Stomach (tissue), 9 donors: Measurements from ENCODE around the gene TGFB3. TPM values are rescaled to one million over a fixed set of nuclear protein-coding genes. Genes with fewer than 3 reads are reported as not detected.

Source experiments
- DNase-seq, 2 donors: peaks; one replicate each; pipeline versions ENCODE4 v3.0.0 to v3.0.0-alpha.2; 2013 to 2019
- H3K27ac ChIP-seq, 5 donors: fragments of 200-600 bp in 4 of 5; sonication (generic) in 4 of 5; one replicate each; pipeline ENCODE4 v1.5.1; 2013 to 2019; ENCODE audit warnings: mild to moderate bottlenecking in 1 of 5, moderate library complexity in 1 of 5
- H3K27me3 ChIP-seq, 3 donors: fragments of 200-600 bp; sonication (generic); one replicate each; pipeline ENCODE4 v1.5.1; 2017 to 2019; ENCODE audit warnings: mixed run types in 1 of 3
- H3K36me3 ChIP-seq, 4 donors: fragments of 200-600 bp; sonication (generic); 1 replicate in 3 of 4; 2 replicates in 1 of 4; pipeline ENCODE4 v1.5.1; 2016 to 2019
- H3K4me1 ChIP-seq, 4 donors: fragments of 200-600 bp; sonication (generic); one replicate each; pipeline ENCODE4 v1.5.1; 2016 to 2019
- H3K4me3 ChIP-seq, 4 donors: fragments of 200-600 bp; sonication (generic) in 3 of 4; one replicate each; pipeline ENCODE4 v1.5.1; 2016 to 2019; ENCODE audit warnings: mild to moderate bottlenecking in 1 of 4
- H3K9me3 ChIP-seq, 4 donors: fragments of 200-600 bp; sonication (generic); one replicate each; pipeline ENCODE4 v1.5.1; 2016 to 2019
- EP300 ChIP-seq: sonication (generic); formaldehyde crosslinking; IDR thresholded peaks from one replicate; pipeline ENCODE4 v1.6.1; 2017; ENCODE audit warnings: antibody characterized with exemption
- POLR2A ChIP-seq, 4 donors: fragments of 450-650 bp; IDR thresholded peaks; one replicate each; pipeline ENCODE4 v1.6.1; 2016; ENCODE audit warnings: antibody characterized with exemption in 4 of 4, control low read depth in 2 of 4, mild to moderate bottlenecking in 1 of 4, moderate library complexity in 1 of 4
- POLR2AphosphoS5 ChIP-seq, 3 donors: sonication (generic); formaldehyde crosslinking; IDR thresholded peaks; one replicate each; pipeline ENCODE4 v1.6.1; 2016; ENCODE audit warnings: antibody characterized with exemption in 3 of 3
- WGBS, 5 donors: extraction: QIAGEN DNeasy Blood & Tissue Kit in 3 of 5; methylation state at CpG; one replicate each; pipeline versions ENCODE4 v1.1.5 to v1.1.7; 2013 to 2018; 5-methylcytosine and 5-hydroxymethylcytosine counted together
- intact Hi-C: fragments of 100-400 bp; cut with DNase I; formaldehyde crosslinking; loops from one replicate; pipeline ENCODE4 v1.15.1; 2023; ENCODE audit warnings: low total_unique reads
- polyA plus RNA-seq, 3 donors: library from polyadenylated mRNA; stranded (reverse); fragments of 200-250 nt; gene quantifications; one replicate each; pipeline ENCODE4 v1.2.3, GENCODE V29; 2013
- total RNA-seq, 5 donors: library from RNA; depleted of rRNA; stranded (reverse); fragments of >200 nt; gene quantifications; one replicate each; pipeline versions ENCODE4 v1.1.0 to v1.2.3, GENCODE V29; 2014 to 2016
- TF ChIP-seq, protein P1 (sequence below), 7 experiments: fragments of 450-650 bp in 4 of 7; fragments of 200-600 bp in 3 of 7; sonication (generic) in 3 of 7; IDR thresholded peaks; one replicate each; pipeline ENCODE4 v1.5.1; 2016 to 2019; ENCODE audit warnings: antibody characterized with exemption in 7 of 7, control low read depth in 2 of 7, mild to moderate bottlenecking in 1 of 7
- donor health status: healthy with polysubstance abuse.
- donor health status: Bipolar disorder and iron deficiency.
- donor health status: healthy.

The TGFB3 gene
- total and polyA plus RNA-seq, 8 donors: 2.0 to 24.6 (median 13.9) TPM; not detected in 1

DNA sequence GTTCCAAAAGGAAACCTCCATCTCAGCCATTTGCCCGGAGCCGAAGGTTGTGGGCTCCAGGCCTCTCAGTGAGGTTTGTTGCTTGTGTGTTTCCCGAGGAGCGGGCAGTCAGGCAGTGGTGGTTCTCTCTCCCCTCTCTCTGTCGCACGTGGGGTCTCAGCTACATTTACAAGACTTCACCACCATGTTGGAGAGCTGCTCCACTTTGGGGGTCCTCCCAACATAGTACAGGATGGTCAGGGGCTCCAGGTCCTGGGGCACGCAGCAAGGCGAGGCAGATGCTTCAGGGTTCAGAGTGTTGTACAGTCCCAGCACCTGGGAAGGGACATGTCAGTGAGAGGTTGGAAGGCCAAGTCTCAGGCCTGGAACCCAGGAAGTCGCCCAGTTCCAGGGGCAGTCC lies 22.8 kb downstream of the TGFB3 start:
- Histone ChIP-seq H3K9me3 (no peaks in the 10 kb centered on the region), H3K27ac (no peak overlapping the region), H3K4me3 (no peak overlapping the region), H3K4me1 (no peaks in the 10 kb centered on the region), H3K27me3 (no peaks in the 10 kb centered on the region), H3K36me3 (peaks cover 0 to 87% (median 60%) of the 10 kb centered on the region in 4 donors)
- DNase-seq: no peak
- 91 to 98% (median 96%) methylated on average over 9 of the region's 9 CpGs for WGBS, 5 donors
- TF ChIP-seq POLR2AphosphoS5 (IDR thresholded peaks at IDR 0.05) (no peak), POLR2A (IDR thresholded peaks at IDR 0.05) (no peak), EP300 (no peak)
- TF ChIP-seq, protein P1, sequence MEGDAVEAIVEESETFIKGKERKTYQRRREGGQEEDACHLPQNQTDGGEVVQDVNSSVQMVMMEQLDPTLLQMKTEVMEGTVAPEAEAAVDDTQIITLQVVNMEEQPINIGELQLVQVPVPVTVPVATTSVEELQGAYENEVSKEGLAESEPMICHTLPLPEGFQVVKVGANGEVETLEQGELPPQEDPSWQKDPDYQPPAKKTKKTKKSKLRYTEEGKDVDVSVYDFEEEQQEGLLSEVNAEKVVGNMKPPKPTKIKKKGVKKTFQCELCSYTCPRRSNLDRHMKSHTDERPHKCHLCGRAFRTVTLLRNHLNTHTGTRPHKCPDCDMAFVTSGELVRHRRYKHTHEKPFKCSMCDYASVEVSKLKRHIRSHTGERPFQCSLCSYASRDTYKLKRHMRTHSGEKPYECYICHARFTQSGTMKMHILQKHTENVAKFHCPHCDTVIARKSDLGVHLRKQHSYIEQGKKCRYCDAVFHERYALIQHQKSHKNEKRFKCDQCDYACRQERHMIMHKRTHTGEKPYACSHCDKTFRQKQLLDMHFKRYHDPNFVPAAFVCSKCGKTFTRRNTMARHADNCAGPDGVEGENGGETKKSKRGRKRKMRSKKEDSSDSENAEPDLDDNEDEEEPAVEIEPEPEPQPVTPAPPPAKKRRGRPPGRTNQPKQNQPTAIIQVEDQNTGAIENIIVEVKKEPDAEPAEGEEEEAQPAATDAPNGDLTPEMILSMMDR (IDR thresholded peaks at IDR 0.05): no peak
- intact Hi-C loops: no loop called here

DNA sequence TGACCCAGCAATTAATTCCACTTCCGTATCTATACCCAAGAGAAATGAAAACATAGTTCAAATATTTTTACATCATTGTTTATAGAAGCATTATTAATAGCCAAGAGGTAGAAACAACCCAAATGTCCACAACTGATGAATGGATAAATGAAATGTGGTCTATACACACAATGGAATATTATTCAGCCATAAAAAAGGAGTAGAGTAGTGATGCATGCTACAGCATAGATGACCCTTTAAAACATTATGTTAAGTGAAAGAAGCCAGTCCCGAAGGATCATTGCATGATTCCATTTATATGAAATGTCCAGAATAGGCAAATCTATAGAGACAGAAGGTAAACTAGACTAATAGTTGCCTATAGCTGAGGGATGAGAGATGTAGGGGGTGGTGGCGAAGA lies 29.3 kb downstream of the TGFB3 start:
- no peak for DNase-seq
- Histone ChIP-seq H3K27me3 (no peaks in the 10 kb centered on the region), H3K4me3 (no peak overlapping the region), H3K27ac (no peak overlapping the region), H3K9me3 (no peaks in the 10 kb centered on the region), H3K36me3 (peaks cover 0 to 22% (median 2%) of the 10 kb centered on the region in 4 donors), H3K4me1 (no peaks in the 10 kb centered on the region)
- TF ChIP-seq POLR2AphosphoS5 (IDR thresholded peaks at IDR 0.05): no peak
- TF ChIP-seq EP300: no peak
- TF ChIP-seq, protein P1 (IDR thresholded peaks at IDR 0.05): no peak
- TF ChIP-seq POLR2A (IDR thresholded peaks at IDR 0.05): no peak
- WGBS, 5 donors: 88 to 97% (median 93%) methylated on average over 3 of the region's 3 CpGs
- intact Hi-C loops: no loop called here

DNA sequence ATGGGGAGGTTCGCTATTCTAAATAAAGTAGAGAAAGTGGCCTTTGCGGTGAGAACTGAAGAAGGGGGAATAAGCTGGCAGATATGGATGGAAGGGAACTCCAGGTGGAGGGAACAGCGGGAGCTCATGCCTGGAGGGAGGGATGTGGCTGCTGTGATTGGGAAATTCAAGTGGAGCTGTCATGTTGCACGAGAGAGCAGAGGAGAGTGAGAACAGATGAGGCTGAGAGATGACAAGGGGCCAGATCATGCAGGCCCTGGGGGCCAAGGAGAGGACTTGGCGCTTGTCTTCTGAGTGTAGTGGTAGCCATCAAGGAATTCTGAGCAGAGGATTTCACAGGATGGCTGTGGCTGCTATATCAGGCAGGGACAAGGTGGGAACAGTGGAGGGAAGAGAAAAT lies 35.0 kb downstream of the TGFB3 start:
- no peaks in the 10 kb centered on the region for H3K27me3 ChIP-seq
- H3K4me1 ChIP-seq: no peaks in the 10 kb centered on the region
- no peak for DNase-seq
- TF ChIP-seq POLR2A (IDR thresholded peaks at IDR 0.05) (no peak), POLR2AphosphoS5 (IDR thresholded peaks at IDR 0.05) (no peak), EP300 (no peak)
- TF ChIP-seq, protein P1 (IDR thresholded peaks at IDR 0.05): no peak
- H3K4me3 ChIP-seq: no peak overlapping the region
- no peaks in the 10 kb centered on the region for H3K36me3 ChIP-seq
- intact Hi-C loops: no loop called here
- H3K27ac ChIP-seq: no peak overlapping the region
- no peaks in the 10 kb centered on the region for H3K9me3 ChIP-seq
- 90 to 99% (median 95%) methylated on average over 5 of the region's 5 CpGs for WGBS, 5 donors

DNA sequence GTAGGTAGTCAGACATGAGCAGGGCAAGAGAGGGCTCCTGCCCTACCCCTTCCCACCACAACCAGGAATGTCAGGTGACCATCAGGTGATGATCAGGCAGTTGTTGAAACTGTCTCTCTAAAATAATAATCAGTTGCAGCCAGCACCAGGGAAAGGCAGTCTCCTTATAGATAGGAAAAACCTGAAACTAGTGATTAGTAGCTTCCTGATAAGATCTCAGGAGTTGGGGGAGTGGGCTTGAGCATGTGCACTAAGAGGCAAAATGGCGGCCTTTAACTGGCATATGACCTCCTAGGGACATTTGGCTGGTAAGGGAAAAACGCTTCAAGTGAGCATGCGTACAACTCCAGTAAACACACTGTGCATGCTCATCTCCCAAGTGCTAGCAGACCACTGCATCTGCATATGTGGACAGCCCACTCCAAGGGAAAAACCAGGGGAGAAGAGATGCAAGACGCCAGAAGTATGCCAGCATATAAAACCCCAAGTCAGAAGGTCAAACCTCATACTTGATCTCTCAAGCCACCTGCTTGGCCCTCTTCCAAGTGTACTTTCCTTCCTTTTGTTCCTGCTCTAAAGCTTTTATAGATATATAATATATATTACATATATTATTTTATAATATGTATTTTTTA lies 37.1 kb downstream of the TGFB3 start:
- no peak for DNase-seq
- TF ChIP-seq, protein P1 (IDR thresholded peaks at IDR 0.05): no peak
- TF ChIP-seq POLR2AphosphoS5 (IDR thresholded peaks at IDR 0.05): no peak
- Histone ChIP-seq H3K4me3 (no peak overlapping the region), H3K9me3 (no peaks in the 10 kb centered on the region), H3K4me1 (no peaks in the 10 kb centered on the region), H3K36me3 (no peaks in the 10 kb centered on the region), H3K27ac (no peak overlapping the region), H3K27me3 (no peaks in the 10 kb centered on the region)
- WGBS, 5 donors: 78 to 86% (median 80%) methylated on average over 4 of the region's 4 CpGs
- intact Hi-C loops: no loop called here
